Measurements from ENCODE around the gene SSH2.
"Not testable (repeated sequence)": the region's sequence is repeated elsewhere in the genome, so short reads cannot be mapped to it uniquely, and the experiment has no call there.

Gene SSH2

DNA sequence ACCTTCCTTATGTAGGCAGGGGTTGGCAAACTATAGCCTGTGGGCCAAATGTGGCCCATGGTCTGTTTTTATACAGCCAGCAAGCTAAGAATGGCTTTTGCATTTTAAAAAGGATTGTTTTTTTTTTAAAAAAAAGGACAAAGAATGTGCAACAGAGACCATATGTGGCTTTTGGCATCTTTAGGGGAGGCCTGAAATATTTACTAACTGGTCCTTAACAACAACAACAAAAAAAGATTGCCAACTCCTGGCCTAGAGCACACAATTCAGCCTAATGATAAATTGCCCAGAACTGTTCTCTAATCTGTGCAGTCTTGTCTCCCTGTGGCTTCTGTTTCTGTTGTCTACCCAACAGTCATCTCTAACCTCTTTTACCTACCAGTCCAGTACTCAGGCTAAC lies 67.1 kb downstream of the SSH2 start:
- Histone ChIP-seq H3K9ac (ENCODE audit: low read depth in 1 of 2, low read length in 2 of 2) (no peak overlapping the region), H3K4me3 (ENCODE audit: low read depth in 1 of 2, low read length in 2 of 2) (no peak overlapping the region), H3K4me1 (ENCODE audit: control insufficient read depth in 1 of 2, insufficient read depth in 2 of 2, low read length in 2 of 2) (peaks cover 5 to 9% of the 10 kb centered on the region in 2 donors), H3K27ac (ENCODE audit: low read depth, low read length) (no peak overlapping the region), H3K36me3 (ENCODE audit: control insufficient read depth in 1 of 2, insufficient read depth in 2 of 2, low read length in 2 of 2) (no peaks in the 10 kb centered on the region), H3K9me3 (ENCODE audit: control insufficient read depth in 1 of 2, low read length in 2 of 2) (no peaks in the 10 kb centered on the region), H3K27me3 (ENCODE audit: control insufficient read depth in 1 of 2, insufficient read depth in 2 of 2, low read length in 2 of 2) (no peaks in the 10 kb centered on the region)

DNA sequence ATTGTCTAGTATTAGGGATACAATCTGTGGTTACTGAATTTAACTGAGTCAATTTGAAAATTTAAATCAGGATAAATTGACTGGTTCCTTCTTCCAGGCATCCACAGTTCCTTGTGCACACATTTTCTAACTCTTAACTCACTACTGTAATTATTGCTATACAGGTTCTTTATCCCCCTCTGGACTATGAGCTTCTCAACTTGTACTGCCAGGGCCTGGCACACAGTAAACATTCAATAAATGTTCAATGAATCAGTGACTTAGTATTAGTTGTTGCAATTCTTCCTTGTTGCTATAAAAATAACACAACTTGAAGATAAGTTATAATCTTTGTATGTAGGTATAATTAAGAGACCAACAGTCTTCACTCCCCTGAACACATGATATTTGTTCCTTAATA lies 67.9 kb downstream of the SSH2 start:
- Histone ChIP-seq H3K9ac (ENCODE audit: low read depth in 1 of 2, low read length in 2 of 2) (no peak overlapping the region), H3K4me1 (ENCODE audit: control insufficient read depth in 1 of 2, insufficient read depth in 2 of 2, low read length in 2 of 2) (peaks cover 5 to 9% of the 10 kb centered on the region in 2 donors), H3K27me3 (ENCODE audit: control insufficient read depth in 1 of 2, insufficient read depth in 2 of 2, low read length in 2 of 2) (no peaks in the 10 kb centered on the region), H3K36me3 (ENCODE audit: control insufficient read depth in 1 of 2, insufficient read depth in 2 of 2, low read length in 2 of 2) (no peaks in the 10 kb centered on the region), H3K9me3 (ENCODE audit: control insufficient read depth in 1 of 2, low read length in 2 of 2) (peaks cover 0 to 2% of the 10 kb centered on the region in 2 donors), H3K27ac (ENCODE audit: low read depth, low read length) (no peak overlapping the region), H3K4me3 (ENCODE audit: low read depth in 1 of 2, low read length in 2 of 2) (no peak overlapping the region)

DNA sequence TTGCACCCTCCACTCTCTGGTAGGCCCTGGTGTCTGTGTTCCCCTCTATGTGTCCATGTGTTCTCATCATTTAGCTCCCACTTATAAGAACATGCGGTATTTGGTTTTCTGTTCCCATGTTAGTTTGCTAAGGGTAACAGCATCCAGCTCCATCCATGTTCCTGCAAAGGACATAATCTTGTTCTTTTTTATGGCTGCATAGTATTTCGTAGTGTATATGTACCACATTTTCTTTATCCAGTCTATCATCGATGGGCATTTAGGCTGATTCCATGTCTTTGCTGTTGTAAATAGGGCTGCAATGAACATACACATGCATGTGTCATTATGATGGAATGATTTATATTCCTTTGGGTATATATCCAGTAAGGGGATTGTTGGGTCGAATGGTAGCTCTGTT lies 70.6 kb downstream of the SSH2 start:
- H3K4me3 ChIP-seq (ENCODE audit: low read depth in 1 of 2, low read length in 2 of 2); H3K9ac ChIP-seq (ENCODE audit: low read depth in 1 of 2, low read length in 2 of 2); H3K27ac ChIP-seq (ENCODE audit: low read depth, low read length); H3K36me3 ChIP-seq (ENCODE audit: control insufficient read depth in 1 of 2, insufficient read depth in 2 of 2, low read length in 2 of 2); H3K4me1 ChIP-seq (ENCODE audit: control insufficient read depth in 1 of 2, insufficient read depth in 2 of 2, low read length in 2 of 2); H3K27me3 ChIP-seq (ENCODE audit: control insufficient read depth in 1 of 2, insufficient read depth in 2 of 2, low read length in 2 of 2); H3K9me3 ChIP-seq (ENCODE audit: control insufficient read depth in 1 of 2, low read length in 2 of 2): not testable (repeated sequence)

DNA sequence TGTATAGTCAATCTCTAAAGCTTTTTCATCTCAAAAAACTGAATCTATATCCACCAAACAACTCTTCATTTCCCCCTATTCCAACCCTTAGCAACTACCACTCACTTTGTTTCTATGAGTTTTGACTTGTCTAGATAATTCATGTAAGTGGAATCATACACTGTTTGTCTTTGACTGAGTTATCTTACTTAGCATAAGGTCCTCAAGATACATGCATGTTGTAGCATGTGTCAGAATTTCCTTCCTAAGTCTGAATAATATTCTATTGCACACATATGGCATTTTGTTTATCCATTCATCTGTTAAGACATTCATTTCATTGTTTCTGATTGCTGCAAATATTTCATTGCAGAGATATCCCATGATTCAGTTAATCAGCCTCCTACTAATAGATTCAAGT lies 72.2 kb downstream of the SSH2 start:
- Histone ChIP-seq H3K4me1 (ENCODE audit: control insufficient read depth in 1 of 2, insufficient read depth in 2 of 2, low read length in 2 of 2) (peaks cover 5 to 9% of the 10 kb centered on the region in 2 donors), H3K9ac (ENCODE audit: low read depth in 1 of 2, low read length in 2 of 2) (no peak overlapping the region), H3K27ac (ENCODE audit: low read depth, low read length) (no peak overlapping the region), H3K36me3 (ENCODE audit: control insufficient read depth in 1 of 2, insufficient read depth in 2 of 2, low read length in 2 of 2) (no peaks in the 10 kb centered on the region), H3K27me3 (ENCODE audit: control insufficient read depth in 1 of 2, insufficient read depth in 2 of 2, low read length in 2 of 2) (no peaks in the 10 kb centered on the region), H3K9me3 (ENCODE audit: control insufficient read depth in 1 of 2, low read length in 2 of 2) (peaks cover 0 to 4% of the 10 kb centered on the region in 2 donors), H3K4me3 (ENCODE audit: low read depth in 1 of 2, low read length in 2 of 2) (no peak overlapping the region)

DNA sequence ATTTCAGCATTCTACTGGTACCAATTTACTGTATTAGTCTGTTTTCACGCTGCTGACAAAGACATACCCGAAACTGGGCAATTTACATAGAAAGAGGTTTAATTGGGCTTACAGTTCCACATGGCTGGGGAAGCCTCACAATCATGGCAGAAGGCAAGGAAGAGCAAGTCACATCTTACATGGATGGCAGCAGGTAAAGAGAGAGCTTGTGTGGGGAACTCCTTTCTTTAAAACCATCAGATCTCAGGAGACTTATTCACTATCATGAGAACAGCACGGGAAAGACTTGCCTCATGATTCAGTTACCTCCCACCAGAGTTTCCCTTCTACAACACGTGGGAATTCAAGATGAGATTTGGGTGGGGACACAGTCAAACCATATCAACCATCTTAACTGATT lies 72.9 kb downstream of the SSH2 start:
- H3K27ac ChIP-seq (ENCODE audit: low read depth, low read length); H3K9ac ChIP-seq (ENCODE audit: low read depth in 1 of 2, low read length in 2 of 2); H3K27me3 ChIP-seq (ENCODE audit: control insufficient read depth in 1 of 2, insufficient read depth in 2 of 2, low read length in 2 of 2); H3K36me3 ChIP-seq (ENCODE audit: control insufficient read depth in 1 of 2, insufficient read depth in 2 of 2, low read length in 2 of 2); H3K9me3 ChIP-seq (ENCODE audit: control insufficient read depth in 1 of 2, low read length in 2 of 2); H3K4me1 ChIP-seq (ENCODE audit: control insufficient read depth in 1 of 2, insufficient read depth in 2 of 2, low read length in 2 of 2); H3K4me3 ChIP-seq (ENCODE audit: low read depth in 1 of 2, low read length in 2 of 2): not testable (repeated sequence)

DNA sequence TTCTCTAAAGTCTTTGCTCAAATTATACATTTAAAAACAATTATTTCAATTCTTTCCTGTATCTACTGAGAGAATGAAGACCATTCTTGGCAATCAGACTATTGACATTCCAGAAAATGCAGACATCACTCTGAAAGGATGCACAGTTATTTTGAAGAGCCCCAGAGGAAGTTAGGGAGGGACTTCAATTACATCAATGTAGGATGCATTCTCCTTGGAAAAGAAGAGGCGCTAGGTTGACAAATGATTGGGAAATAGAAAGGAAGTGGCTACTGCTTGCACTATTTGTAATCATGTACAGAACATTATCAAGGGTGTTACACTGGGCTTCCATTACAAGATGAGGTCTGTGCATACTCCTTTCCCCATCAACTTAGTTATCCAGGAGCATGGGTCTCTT lies 74.3 kb downstream of the SSH2 start:
- Histone ChIP-seq H3K27ac (ENCODE audit: low read depth, low read length) (no peak overlapping the region), H3K36me3 (ENCODE audit: control insufficient read depth in 1 of 2, insufficient read depth in 2 of 2, low read length in 2 of 2) (no peaks in the 10 kb centered on the region), H3K4me3 (ENCODE audit: low read depth in 1 of 2, low read length in 2 of 2) (no peak overlapping the region), H3K9ac (ENCODE audit: low read depth in 1 of 2, low read length in 2 of 2) (no peak overlapping the region), H3K9me3 (ENCODE audit: control insufficient read depth in 1 of 2, low read length in 2 of 2) (peaks cover 0 to 4% of the 10 kb centered on the region in 2 donors), H3K27me3 (ENCODE audit: control insufficient read depth in 1 of 2, insufficient read depth in 2 of 2, low read length in 2 of 2) (no peaks in the 10 kb centered on the region), H3K4me1 (ENCODE audit: control insufficient read depth in 1 of 2, insufficient read depth in 2 of 2, low read length in 2 of 2) (peaks cover 0 to 5% of the 10 kb centered on the region in 2 donors)

DNA sequence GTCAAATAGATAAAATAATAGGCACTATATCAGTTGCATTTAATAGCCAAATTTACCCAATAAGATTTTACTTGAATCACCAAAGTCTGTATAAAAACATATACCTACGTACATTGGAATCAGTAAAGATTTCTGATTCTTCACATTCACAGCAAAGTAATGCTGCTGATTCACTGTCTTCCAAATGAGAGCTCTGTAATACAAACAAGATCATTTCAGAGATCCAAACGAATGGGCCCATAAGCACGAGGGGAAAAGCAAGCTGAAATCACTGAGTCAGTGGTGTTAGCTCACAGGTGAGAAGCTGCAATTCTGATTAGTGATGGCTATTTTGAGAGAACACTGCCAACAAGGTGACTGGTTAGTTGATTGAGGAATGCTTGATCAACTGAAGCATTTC lies 81.3 kb downstream of the SSH2 start:
- Histone ChIP-seq H3K4me3 (ENCODE audit: low read depth in 1 of 2, low read length in 2 of 2) (no peak overlapping the region), H3K27ac (ENCODE audit: low read depth, low read length) (no peak overlapping the region), H3K27me3 (ENCODE audit: control insufficient read depth in 1 of 2, insufficient read depth in 2 of 2, low read length in 2 of 2) (no peaks in the 10 kb centered on the region), H3K9ac (ENCODE audit: low read depth in 1 of 2, low read length in 2 of 2) (no peak overlapping the region), H3K36me3 (ENCODE audit: control insufficient read depth in 1 of 2, insufficient read depth in 2 of 2, low read length in 2 of 2) (peaks cover 0 to 4% of the 10 kb centered on the region in 2 donors), H3K9me3 (ENCODE audit: control insufficient read depth in 1 of 2, low read length in 2 of 2) (no peaks in the 10 kb centered on the region), H3K4me1 (ENCODE audit: control insufficient read depth in 1 of 2, insufficient read depth in 2 of 2, low read length in 2 of 2) (peaks cover 3 to 9% of the 10 kb centered on the region in 2 donors)

DNA sequence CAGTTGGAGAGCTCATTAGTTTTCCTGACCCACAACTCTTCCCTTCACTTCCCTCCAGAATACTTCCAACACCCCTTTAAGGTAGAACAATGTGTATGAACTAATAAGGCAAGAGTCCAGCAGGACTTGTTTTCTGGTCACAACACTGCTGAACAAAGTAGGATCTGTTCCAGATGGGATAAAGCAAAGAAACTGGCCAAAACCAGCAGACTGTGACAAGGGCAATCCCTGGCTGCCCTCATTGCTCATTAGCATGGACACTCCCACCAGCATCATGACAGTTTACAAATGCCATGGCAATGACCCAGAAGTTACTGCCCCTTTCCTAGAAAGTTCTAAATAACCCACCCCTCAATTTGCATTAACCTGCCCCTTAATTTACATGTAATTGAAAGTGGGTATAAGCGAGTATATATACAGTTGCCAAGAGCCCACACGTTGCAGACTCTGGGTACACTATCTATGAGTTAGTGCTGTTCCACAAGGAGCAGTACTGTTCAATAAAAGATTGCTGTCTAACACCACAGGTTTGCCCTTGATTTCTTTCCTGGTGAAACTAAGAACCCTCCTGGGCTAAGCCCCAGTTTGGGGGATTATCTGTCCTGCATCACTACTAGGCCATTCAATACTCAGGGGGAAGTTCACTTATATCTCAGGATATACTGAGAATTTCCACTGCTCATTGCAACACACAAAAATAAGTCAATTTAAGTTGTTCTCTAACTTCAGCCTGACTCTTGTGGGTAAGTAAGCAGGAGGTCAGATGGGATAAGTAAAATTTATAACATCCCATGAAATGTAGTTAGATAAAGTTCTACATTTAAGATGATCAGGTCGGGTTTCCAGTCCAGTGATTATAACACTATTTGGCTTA lies 82.3 kb downstream of the SSH2 start:
- H3K9me3 ChIP-seq (ENCODE audit: control insufficient read depth in 1 of 2, low read length in 2 of 2) = no peaks in the 10 kb centered on the region
- H3K9ac ChIP-seq (ENCODE audit: low read depth in 1 of 2, low read length in 2 of 2) = no peak overlapping the region
- peaks cover 0 to 4% of the 10 kb centered on the region in 2 donors for H3K36me3 ChIP-seq (ENCODE audit: control insufficient read depth in 1 of 2, insufficient read depth in 2 of 2, low read length in 2 of 2)
- H3K27me3 ChIP-seq (ENCODE audit: control insufficient read depth in 1 of 2, insufficient read depth in 2 of 2, low read length in 2 of 2) = no peaks in the 10 kb centered on the region
- H3K4me3 ChIP-seq (ENCODE audit: low read depth in 1 of 2, low read length in 2 of 2) = no peak overlapping the region
- H3K27ac ChIP-seq (ENCODE audit: low read depth, low read length) = no peak overlapping the region
- H3K4me1 ChIP-seq (ENCODE audit: control insufficient read depth in 1 of 2, insufficient read depth in 2 of 2, low read length in 2 of 2) = peaks cover 3 to 9% of the 10 kb centered on the region in 2 donors

DNA sequence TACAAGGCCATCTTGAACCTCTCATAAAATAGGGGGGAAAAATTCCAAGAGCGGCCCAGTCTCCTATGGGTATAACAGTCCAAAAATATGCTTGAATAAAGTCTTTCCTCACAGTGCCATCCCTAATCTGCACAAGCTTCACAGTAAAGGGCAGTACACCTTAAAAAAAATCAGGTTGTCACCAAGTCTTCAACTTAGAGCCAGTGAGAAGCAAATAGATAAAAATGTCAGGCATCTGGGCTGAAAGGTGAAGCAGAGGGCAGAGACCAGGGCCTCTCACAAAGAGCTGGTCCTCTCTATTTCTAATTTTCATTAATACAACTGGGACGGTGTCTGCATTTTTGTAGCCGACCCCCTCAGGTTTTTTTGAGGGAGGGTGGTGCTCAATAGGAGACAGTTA lies 82.9 kb downstream of the SSH2 start:
- Histone ChIP-seq H3K27ac (ENCODE audit: low read depth, low read length) (no peak overlapping the region), H3K27me3 (ENCODE audit: control insufficient read depth in 1 of 2, insufficient read depth in 2 of 2, low read length in 2 of 2) (no peaks in the 10 kb centered on the region), H3K36me3 (ENCODE audit: control insufficient read depth in 1 of 2, insufficient read depth in 2 of 2, low read length in 2 of 2) (peaks cover 0 to 4% of the 10 kb centered on the region in 2 donors), H3K9me3 (ENCODE audit: control insufficient read depth in 1 of 2, low read length in 2 of 2) (no peaks in the 10 kb centered on the region), H3K9ac (ENCODE audit: low read depth in 1 of 2, low read length in 2 of 2) (no peak overlapping the region), H3K4me1 (ENCODE audit: control insufficient read depth in 1 of 2, insufficient read depth in 2 of 2, low read length in 2 of 2) (peaks cover 3 to 9% of the 10 kb centered on the region in 2 donors), H3K4me3 (ENCODE audit: low read depth in 1 of 2, low read length in 2 of 2) (no peak overlapping the region)

DNA sequence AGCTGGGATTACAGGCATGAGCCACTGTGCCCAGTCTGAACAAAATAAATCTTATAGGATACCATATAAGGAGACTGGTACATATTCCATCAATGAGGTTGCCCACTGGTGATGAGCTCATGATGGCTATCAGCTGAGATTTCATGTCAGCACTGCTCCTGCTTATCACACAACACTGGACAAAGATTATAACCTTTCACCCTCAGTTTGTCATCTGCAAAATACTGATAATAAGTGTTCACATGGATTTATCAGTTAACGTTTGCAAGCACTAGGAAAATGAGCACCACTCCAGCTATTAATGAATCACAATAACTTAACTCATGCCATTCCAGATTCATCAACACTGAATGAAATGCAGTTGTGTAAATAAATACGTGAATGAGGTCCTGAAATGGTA lies 83.7 kb downstream of the SSH2 start:
- Histone ChIP-seq H3K27ac (ENCODE audit: low read depth, low read length) (no peak overlapping the region), H3K9me3 (ENCODE audit: control insufficient read depth in 1 of 2, low read length in 2 of 2) (no peaks in the 10 kb centered on the region), H3K9ac (ENCODE audit: low read depth in 1 of 2, low read length in 2 of 2) (no peak overlapping the region), H3K4me3 (ENCODE audit: low read depth in 1 of 2, low read length in 2 of 2) (no peak overlapping the region), H3K4me1 (ENCODE audit: control insufficient read depth in 1 of 2, insufficient read depth in 2 of 2, low read length in 2 of 2) (peaks cover 3 to 9% of the 10 kb centered on the region in 2 donors), H3K27me3 (ENCODE audit: control insufficient read depth in 1 of 2, insufficient read depth in 2 of 2, low read length in 2 of 2) (no peaks in the 10 kb centered on the region), H3K36me3 (ENCODE audit: control insufficient read depth in 1 of 2, insufficient read depth in 2 of 2, low read length in 2 of 2) (peaks cover 0 to 4% of the 10 kb centered on the region in 2 donors)

All from duodenal mucosa (tissue), 2 donors.